HG03571 (cell line): ENCODE results near the gene PCDHGA3.
"Not testable (repeated sequence)": the region's sequence is repeated elsewhere in the genome, so short reads cannot be mapped to it uniquely, and the experiment has no call there.

Experiments
- ATAC-seq: cut with Tn5 transposase; IDR thresholded peaks from one replicate; pipeline ENCODE4 v1.9.1; 2021; ENCODE audit not compliant: unreplicated experiment

Gene PCDHGA3

GRCh38 chr5:141382469-141383294 lies 39.1 kb downstream of the PCDHGA3 start, which contains the start of gene PCDHGA7:
Gene PCDHGA7, plus strand, starts transcription at chr5:141382742. Its CDS starts 158 bp downstream, at chr5:141382900.
- no peak for ATAC-seq

- ATAC-seq = no peak
Measured at GRCh38 chr5:141383345-141383744, 39.7 kb downstream of the PCDHGA3 start.

- ATAC-seq = no peak
Measured at GRCh38 chr5:141384471-141385267, 41.0 kb downstream of the PCDHGA3 start.

- not testable (repeated sequence) for ATAC-seq
Measured at GRCh38 chr5:141387557-141388311, 44.1 kb downstream of the PCDHGA3 start, which contains the start of gene PCDHGB4. Gene PCDHGB4, plus strand, starts transcription at chr5:141387698. Its CDS starts 187 bp downstream, at chr5:141387885.

GRCh38 chr5:141388661-141389060 lies 45.0 kb downstream of the PCDHGA3 start:
- no peak for ATAC-seq

- no peak for ATAC-seq
Measured at GRCh38 chr5:141389153-141390042, 45.8 kb downstream of the PCDHGA3 start.

- ATAC-seq = no peak
Measured at GRCh38 chr5:141392429-141393198, 49.0 kb downstream of the PCDHGA3 start, which contains the start of gene PCDHGA8. Gene PCDHGA8, plus strand, starts transcription at chr5:141392633. Its CDS starts 181 bp downstream, at chr5:141392814.

GRCh38 chr5:141393267-141393666 lies 49.6 kb downstream of the PCDHGA3 start:
- no peak for ATAC-seq

GRCh38 chr5:141394401-141395187 lies 51.0 kb downstream of the PCDHGA3 start:
- not testable (repeated sequence) for ATAC-seq
